OCI-LY1 (cell line): ENCODE results near the gene RGS8.

Experiments
- CTCF ChIP-seq: fragments of 200-600 bp; sonication (generic), shearing (Covaris generic); IDR thresholded peaks from 2 replicates; pipeline ENCODE4 v1.5.1; 2017; ENCODE audit warnings: mild to moderate bottlenecking, antibody characterized with exemption, low read length, moderate library complexity, mixed read lengths
- EZH2 ChIP-seq: fragments of 200-600 bp; sonication (generic), shearing (Covaris generic); IDR thresholded peaks from 2 replicates; pipeline ENCODE4 v1.8.0; 2017; ENCODE audit warnings: borderline replicate concordance, mixed run types, mild to moderate bottlenecking, antibody characterized with exemption, low read length, moderate library complexity, mixed read lengths

GRCh38 chr1:182656842-182657397, 27.5 kb downstream of the RGS8 start:
- TF ChIP-seq CTCF (no peak), EZH2 (no peak)
